GM19193 (cell line): ENCODE results near the gene F2RL3.

Experiments
- POLR2A ChIP-seq: IDR thresholded peaks from 4 replicates; pipeline ENCODE4 v1.6.1; 2011; ENCODE audit not compliant: insufficient read depth, insufficient read length; ENCODE audit errors: extremely low read depth

F2RL3 gene

DNA sequence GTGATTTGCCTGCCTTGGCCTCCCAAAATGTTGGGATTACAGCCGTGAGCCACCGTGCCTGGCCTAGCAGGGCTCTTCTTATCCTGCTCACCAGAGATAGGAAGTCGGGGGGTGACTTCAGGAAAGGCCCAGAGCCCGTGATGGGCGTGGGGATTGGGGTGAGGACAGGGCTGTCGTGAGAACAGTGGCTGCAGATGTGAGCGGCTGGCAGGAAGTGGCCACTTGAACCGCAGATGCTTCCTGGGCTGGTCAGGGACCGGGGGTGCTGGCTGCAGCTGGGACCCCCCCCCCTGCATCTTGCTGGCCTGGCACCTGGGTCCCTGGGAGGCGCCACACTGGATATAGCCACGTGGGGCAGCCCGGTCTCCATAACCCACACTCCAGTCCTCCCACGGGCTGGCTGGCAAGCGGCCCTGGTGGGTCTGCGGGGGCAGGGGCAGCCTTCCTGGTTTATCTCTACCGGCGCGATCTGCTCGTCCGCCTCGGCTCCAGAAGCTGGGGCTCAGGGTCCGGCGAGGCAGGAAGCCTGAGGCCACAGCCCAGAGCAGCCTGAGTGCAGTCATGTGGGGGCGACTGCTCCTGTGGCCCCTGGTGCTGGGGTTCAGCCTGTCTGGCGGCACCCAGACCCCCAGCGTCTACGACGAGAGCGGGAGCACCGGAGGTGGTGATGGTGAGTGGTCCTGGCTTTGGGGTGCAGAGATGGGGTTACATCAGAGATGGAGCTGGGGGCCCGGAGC is at the start of gene F2RL3:
Gene F2RL3 (plus strand): TSS at position 371 of the 737 bp plus-strand sequence. CDS start 191 bp downstream, at position 562.
- TF ChIP-seq POLR2A: peak; percentile 45

- TF ChIP-seq POLR2A: no peak
Observed at GRCh38 chr19:16841391-16841926, 47.3 kb upstream of the F2RL3 start.

GRCh38 chr19:16846901-16847300 is 41.9 kb upstream of the F2RL3 start:
- no peak for TF ChIP-seq POLR2A

DNA sequence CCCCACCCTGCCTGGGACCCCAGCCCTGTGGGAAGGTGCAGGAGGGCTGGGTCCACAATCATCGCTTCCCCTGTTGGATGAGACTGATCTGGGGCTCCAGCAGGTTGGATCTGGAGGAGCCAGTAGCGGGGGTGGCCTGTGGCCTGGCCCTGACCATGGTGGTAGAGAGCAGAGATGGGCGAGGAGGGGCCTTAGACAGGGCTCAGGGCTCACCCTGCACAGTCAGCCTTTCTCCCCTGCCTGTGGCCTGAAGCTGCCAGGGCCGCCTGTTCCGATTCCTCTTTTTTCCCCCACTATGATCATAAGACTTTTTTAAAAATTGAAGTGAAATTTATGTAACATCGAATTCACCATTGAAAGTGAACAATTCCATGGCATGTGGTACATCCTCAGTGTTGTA is 41.4 kb upstream of the F2RL3 start:
- no peak for TF ChIP-seq POLR2A

GRCh38 chr19:16849168-16849567 is 39.6 kb upstream of the F2RL3 start:
- no peak for TF ChIP-seq POLR2A

- TF ChIP-seq POLR2A: no peak
Observed at GRCh38 chr19:16850133-16850532, 38.7 kb upstream of the F2RL3 start.

- TF ChIP-seq POLR2A: no peak
Observed at GRCh38 chr19:16851031-16851712, 37.6 kb upstream of the F2RL3 start.

GRCh38 chr19:16853066-16853465 is 35.7 kb upstream of the F2RL3 start:
- TF ChIP-seq POLR2A: no peak

DNA sequence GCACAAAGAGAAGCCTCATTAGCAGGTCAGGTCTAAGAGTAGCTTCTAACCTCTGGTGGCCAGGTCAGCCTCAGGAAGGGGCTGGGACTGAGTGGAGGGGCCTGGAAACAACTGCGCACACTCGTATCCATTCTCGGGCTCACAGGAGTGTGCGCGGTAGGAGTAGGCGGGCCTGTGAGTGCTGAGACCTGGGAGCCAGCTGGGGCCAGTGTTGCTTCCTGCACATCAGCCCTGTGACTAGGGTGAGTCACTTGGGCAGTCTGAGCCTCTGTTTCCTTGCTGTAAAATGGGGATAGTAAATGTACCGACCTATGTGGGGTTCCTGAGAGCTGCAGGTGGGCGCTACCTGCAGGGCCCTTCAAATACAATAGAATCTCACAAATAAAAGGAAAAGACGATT is 32.7 kb upstream of the F2RL3 start:
- no peak for TF ChIP-seq POLR2A

DNA sequence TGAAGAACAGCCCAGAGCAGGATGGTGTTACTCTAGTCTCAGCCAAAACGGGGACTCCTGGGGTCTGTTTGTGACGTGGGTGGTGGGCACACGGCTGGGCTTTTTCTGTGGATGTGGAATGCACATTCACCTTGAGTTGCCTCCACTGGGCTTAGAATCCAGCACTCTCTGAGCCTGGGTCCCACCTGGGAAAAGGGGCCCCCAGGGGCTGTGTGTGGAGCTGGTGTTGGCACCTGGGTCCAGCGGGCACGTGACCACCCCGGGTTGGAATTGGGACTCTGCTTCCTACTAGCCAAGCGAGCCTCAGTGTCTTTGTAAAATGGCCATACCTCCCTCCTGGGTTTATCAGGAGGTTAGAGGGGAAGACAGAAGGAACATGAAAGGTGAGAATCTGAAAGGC is 29.2 kb upstream of the F2RL3 start:
- TF ChIP-seq POLR2A: no peak

- no peak for TF ChIP-seq POLR2A
Observed at GRCh38 chr19:16860118-16860517, 28.7 kb upstream of the F2RL3 start.

DNA sequence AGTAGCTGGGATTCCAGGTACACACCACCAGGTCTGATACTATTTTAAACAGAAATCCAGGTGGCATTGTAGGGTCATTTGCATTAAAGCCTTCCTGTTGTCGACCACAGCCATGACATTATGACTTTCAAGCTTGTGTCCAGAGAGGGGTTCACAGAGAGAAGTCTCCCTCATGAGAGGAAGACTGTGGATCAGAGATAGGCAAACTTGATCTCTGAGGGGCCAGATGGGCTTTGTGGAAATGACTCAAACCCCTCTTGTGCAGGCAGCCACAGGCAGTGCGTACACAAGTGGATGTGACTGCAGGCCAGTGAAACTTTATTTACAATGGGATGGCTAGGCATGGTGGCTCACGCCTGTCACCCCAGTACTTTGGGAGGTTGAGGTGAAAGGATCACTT is 27.8 kb upstream of the F2RL3 start:
- TF ChIP-seq POLR2A: no peak

- no peak for TF ChIP-seq POLR2A
Observed at GRCh38 chr19:16861834-16862233, 27.0 kb upstream of the F2RL3 start.

- TF ChIP-seq POLR2A: no peak
Observed at GRCh38 chr19:16862826-16863415, 25.9 kb upstream of the F2RL3 start.

DNA sequence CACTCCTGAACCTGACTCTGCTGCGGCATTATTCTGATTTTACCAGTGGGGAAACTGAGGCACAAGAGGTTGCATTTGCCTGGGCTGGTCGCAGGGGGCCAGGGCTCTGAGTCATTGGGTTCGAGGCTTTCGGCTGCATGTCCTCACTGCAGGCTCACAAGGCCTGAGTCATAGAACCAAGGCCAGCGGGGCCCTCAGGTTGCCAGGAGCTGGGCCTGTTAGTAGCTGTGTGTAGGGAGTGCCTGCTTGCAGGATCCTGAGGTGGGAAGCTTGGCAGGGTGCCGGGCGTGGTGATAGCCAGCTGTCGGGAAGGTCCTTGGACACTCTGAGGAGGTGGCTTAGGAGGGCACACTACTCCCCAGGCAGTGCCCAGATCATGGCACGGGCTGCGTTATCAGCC is 21.6 kb upstream of the F2RL3 start:
- TF ChIP-seq POLR2A: no peak
